ENCODE measurements around the gene GOLPH3L.
"Not testable (repeated sequence)": the region's sequence is repeated elsewhere in the genome, so short reads cannot be mapped to it uniquely, and the experiment has no call there.

The GOLPH3L gene

GRCh38 chr1:150696995-150697927 is at the start of gene GOLPH3L:
Gene GOLPH3L (minus strand): TSS chr1:150697154. CDS start chr1:150694838, 2,316 bp downstream.
- DNase-seq (ENCODE audit: low read depth in 3 of 3, low spot score in 1 of 3) = peak; percentile 62 to 77 (median 74)

GRCh38 chr1:150730130-150730721 is 33.3 kb upstream of the GOLPH3L start:
- DNase-seq (ENCODE audit: low read depth in 3 of 3, low spot score in 1 of 3) = no peak

DNA sequence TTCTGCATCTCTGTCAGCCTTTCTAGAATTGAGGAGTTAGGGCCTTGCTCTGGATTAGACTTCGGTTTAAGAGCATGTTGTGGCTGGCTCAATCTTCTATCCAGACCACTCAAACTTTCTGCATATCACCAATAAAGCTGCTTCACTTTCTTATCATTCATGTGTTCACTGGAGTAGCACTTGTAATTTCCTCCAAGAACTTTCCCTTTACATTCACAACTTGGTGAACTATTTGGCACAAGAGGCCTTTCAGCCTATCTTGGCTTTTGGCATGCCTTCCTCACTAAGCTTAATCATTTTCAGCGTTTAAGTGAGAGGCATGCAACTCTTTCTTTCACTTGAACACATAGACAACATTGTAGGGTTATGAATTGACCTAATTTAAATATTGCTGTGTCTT is 27.4 kb upstream of the GOLPH3L start:
- no peak for DNase-seq (ENCODE audit: low read depth in 3 of 3, low spot score in 1 of 3)

- no peak for DNase-seq (ENCODE audit: low read depth in 3 of 3, low spot score in 1 of 3)
Measured at GRCh38 chr1:150720703-150721102, 23.7 kb upstream of the GOLPH3L start, which contains the start of gene HORMAD1. Gene HORMAD1 (minus strand): TSS chr1:150720895. CDS start chr1:150719505, 1,390 bp downstream.

DNA sequence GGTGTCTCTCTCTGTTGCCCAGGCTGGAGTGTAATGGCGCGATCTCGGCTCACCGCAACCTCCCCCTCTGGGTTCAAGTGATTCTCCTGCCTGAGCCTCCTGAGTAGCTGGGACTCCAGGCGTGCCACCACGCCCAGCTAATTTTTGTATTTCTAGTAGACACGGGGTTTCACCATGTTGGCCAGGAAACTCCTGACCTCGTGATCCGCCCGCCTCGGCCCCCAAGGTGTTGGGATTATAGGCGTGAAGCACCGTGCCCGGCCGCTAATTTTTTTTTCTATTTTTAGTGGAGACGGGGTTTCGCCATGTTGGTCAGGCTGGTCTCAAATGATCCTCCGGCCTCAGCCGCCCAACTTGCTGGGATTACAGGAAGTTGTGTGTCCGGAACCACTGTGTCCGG is 23.1 kb upstream of the GOLPH3L start:
- DNase-seq (ENCODE audit: low read depth in 3 of 3, low spot score in 1 of 3) = no peak

- no peak for DNase-seq (ENCODE audit: low read depth in 3 of 3, low spot score in 1 of 3)
Measured at GRCh38 chr1:150718225-150718891, 21.4 kb upstream of the GOLPH3L start.

DNA sequence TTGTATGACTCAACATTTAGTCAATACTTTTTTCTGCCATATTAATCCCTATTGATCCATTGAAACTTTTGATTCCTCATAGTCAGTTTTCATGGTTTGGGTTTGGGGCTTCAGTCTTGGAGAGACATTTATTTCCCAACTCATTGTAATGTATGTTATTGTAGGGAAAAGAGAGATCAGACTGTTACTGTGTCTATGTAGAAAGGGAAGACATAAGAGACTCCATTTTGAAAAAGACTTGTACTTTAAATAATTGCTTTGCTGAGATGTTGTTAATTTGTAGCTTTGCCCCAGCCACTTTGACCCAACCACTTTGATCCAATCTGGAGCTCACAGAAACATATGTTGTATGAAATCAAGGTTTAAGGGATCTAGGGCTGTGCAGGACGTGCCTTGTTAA is 12.1 kb upstream of the GOLPH3L start:
- not testable (repeated sequence) for DNase-seq (ENCODE audit: low read depth in 3 of 3, low spot score in 1 of 3)

DNA sequence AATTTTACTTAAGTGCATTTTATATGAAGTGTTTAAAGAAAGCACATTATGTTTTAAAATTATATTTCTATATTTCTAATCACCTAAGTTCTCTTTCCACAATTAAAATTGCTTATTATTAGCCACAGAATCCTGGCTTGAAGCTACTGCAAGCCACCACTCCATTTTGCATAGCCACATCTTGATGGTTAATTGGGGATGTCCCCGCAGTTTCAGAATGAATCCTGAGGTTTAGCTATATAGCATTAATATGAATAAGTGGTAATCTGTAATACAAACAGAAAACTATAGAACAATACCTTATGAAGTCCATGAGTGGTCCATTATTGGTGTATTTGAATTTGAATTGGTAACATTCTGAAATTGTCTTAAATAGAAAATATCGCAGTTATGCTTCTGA is 11.6 kb upstream of the GOLPH3L start:
- no peak for DNase-seq (ENCODE audit: low read depth in 3 of 3, low spot score in 1 of 3)

DNA sequence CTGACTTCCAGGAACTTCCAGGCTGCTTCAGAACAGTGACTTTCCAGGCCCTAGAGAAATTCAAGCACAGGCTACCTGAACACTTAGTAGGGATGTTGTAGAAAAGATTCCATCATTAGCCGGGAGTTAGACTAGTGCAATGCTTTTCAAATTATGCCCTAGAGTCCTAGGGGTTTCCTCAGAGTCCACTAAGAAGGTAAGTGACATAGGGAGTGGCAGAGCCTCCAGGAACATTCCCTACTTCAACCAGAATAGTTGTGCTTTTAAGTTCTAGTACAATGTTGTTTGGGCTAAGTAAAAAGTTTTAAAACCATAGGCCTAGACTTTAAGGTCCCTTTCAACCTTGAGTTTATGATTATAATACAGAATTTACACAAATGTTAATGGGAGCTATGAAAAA is 9.1 kb upstream of the GOLPH3L start:
- DNase-seq (ENCODE audit: low read depth in 3 of 3, low spot score in 1 of 3) = no peak

GRCh38 chr1:150703427-150703826 is 6.5 kb upstream of the GOLPH3L start:
- no peak for DNase-seq (ENCODE audit: low read depth in 3 of 3, low spot score in 1 of 3)

- no peak for DNase-seq (ENCODE audit: low read depth in 3 of 3, low spot score in 1 of 3)
Measured at GRCh38 chr1:150696590-150696989, 364 bp downstream of the GOLPH3L start.

- DNase-seq (ENCODE audit: low read depth in 3 of 3, low spot score in 1 of 3) = no peak
Measured at GRCh38 chr1:150696162-150696561, 792 bp downstream of the GOLPH3L start.

DNA sequence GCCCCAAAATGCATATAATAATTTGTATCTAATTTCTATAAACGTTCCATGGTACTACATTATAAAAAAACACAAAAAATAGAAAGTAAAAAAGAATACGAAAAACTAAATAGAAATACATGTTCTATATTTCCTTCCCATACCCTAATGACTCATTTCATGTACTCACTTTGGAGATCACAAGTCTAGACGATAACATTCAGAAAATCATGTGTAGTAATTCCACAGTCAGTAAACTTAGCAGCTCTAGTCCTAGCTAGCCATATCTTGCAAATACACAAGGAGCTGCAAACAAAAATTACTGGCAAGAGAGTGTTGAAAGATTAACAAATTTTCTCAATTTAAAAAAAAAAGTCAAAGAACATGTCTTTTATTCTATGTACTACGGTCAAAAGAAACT is 1.4 kb downstream of the GOLPH3L start:
- DNase-seq (ENCODE audit: low read depth in 3 of 3, low spot score in 1 of 3) = no peak

DNA sequence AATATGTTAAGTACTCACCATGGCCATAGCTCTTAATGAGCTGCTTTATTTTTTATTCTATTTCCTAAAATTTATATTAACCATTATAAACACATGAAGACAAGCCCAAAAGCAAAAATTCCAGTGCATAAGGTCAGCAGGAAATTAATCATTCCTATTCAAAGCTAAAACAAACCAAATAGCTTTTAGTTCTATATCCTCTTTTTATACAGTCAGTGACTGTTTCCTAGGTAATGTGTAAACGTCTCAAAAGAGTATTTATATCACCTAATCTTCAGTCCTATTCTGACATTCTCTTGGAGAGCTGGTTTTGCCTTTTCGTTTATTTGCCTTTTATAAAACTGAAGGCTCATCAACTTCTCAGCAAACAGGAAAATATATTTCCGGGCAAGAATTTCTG is 4.2 kb downstream of the GOLPH3L start:
- no peak for DNase-seq (ENCODE audit: low read depth in 3 of 3, low spot score in 1 of 3)

- no peak for DNase-seq (ENCODE audit: low read depth in 3 of 3, low spot score in 1 of 3)
Measured at GRCh38 chr1:150688763-150689162, 8.2 kb downstream of the GOLPH3L start.

- no peak for DNase-seq (ENCODE audit: low read depth in 3 of 3, low spot score in 1 of 3)
Measured at GRCh38 chr1:150686275-150686674, 10.7 kb downstream of the GOLPH3L start.

- DNase-seq (ENCODE audit: low read depth in 3 of 3, low spot score in 1 of 3) = no peak
Measured at GRCh38 chr1:150683914-150684313, 13.0 kb downstream of the GOLPH3L start.

DNA sequence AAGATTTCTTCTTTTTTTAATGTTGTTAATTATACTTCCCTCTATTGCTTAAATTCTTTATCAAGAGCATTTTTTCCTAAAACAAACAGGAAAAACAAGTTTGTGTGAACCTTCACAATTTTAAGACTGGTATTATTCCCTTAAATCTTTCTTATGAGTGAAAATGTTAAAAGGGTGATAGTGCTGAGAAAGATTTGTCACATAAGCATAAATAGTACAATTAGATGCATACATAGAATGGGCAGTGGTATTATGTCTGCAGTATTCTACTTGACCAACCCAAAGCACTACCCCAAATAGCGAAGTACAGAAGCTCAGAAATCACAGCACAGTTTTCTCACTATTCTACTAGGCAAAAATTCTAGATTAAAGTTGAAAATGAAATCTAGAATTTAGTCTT is 18.0 kb downstream of the GOLPH3L start:
- no peak for DNase-seq (ENCODE audit: low read depth in 3 of 3, low spot score in 1 of 3)

DNA sequence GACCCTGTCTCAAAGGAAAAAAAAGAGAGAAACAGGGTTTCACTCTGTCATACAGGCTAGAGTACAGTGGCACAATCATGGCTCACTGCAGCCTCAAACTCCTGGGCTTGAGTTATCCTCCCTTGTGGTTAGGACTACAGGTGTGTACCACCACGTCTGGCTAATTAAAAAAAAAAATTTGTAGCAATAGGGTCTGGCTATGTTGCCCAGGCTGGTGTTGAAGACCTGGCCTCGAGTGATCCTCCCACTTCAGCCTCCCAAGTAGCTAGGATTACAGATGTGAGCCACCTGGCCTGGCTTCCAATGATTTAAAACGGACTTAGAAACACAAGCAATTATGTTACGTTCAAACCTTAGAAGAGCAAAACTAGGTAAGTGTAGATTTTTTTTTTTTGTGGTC is 22.1 kb downstream of the GOLPH3L start:
- no peak for DNase-seq (ENCODE audit: low read depth in 3 of 3, low spot score in 1 of 3)

GRCh38 chr1:150663321-150663720 is 33.6 kb downstream of the GOLPH3L start:
- no peak for DNase-seq (ENCODE audit: low read depth in 3 of 3, low spot score in 1 of 3)

GRCh38 chr1:150662811-150663210 is 34.1 kb downstream of the GOLPH3L start:
- DNase-seq (ENCODE audit: low read depth in 3 of 3, low spot score in 1 of 3) = no peak

GRCh38 chr1:150661156-150661555 is 35.8 kb downstream of the GOLPH3L start:
- no peak for DNase-seq (ENCODE audit: low read depth in 3 of 3, low spot score in 1 of 3)
